WTC11 (cell line): ENCODE results near the gene TMEM263. TPM values are rescaled to one million over a fixed set of nuclear protein-coding genes. Genes with fewer than 3 reads are reported as not detected.

Experiments
- ATAC-seq: fragments of 200-7000 bp; cut with Tn5 transposase; 2 replicates; pipeline ENCODE4 v1.10.0; 2021; ENCODE audit warnings: mild to moderate bottlenecking, moderate library complexity
- CTCF ChIA-PET: fragments of 300-600 bp; sonication (Branson Sonifier 250); formaldehyde crosslinking; loops from one replicate; lab custom pipeline; 2021; ENCODE audit warnings: antibody characterized with exemption; lab: Charles Lee
- POLR2A ChIA-PET: fragments of 350-600 bp; sonication (Branson Sonifier 250); formaldehyde crosslinking; loops from one replicate; lab custom pipeline; 2021; ENCODE audit warnings: antibody characterized with exemption; lab: Charles Lee
- DNase-seq: peaks from one replicate; pipeline ENCODE4 v3.0.0; 2021; ENCODE audit warnings: low spot score
- H3K27ac Mint-ChIP-seq: 2 replicates; pipeline ENCODE4 v1.8.0; 2021; ENCODE audit warnings: mixed read lengths
- H3K27me3 Mint-ChIP-seq: 2 replicates; pipeline ENCODE4 v1.8.0; 2021; ENCODE audit warnings: low read depth, mild to moderate bottlenecking, moderate library complexity, mixed read lengths
- H3K36me3 Mint-ChIP-seq: 2 replicates; pipeline ENCODE4 v1.8.0; 2021; ENCODE audit warnings: mixed read lengths
- H3K4me1 Mint-ChIP-seq: 2 replicates; pipeline ENCODE4 v1.8.0; 2022; ENCODE audit warnings: mixed read lengths
- H3K4me3 Mint-ChIP-seq: 2 replicates; pipeline ENCODE4 v1.8.0; 2021; ENCODE audit warnings: mild to moderate bottlenecking, moderate library complexity, mixed read lengths
- H3K9me3 Mint-ChIP-seq: 2 replicates; pipeline ENCODE4 v1.8.0; 2021; ENCODE audit warnings: mixed read lengths
- AFF4 ChIP-seq: sonication (generic); formaldehyde crosslinking; IDR thresholded peaks from 2 replicates; pipeline ENCODE4 v1.8.1; 2023; ENCODE audit warnings: mild to moderate bottlenecking, missing genetic modification reagents, borderline replicate concordance
- ATF1 ChIP-seq: sonication (generic); formaldehyde crosslinking; IDR thresholded peaks from 2 replicates; pipeline ENCODE4 v1.8.1; 2023; ENCODE audit warnings: mild to moderate bottlenecking, moderate library complexity, missing genetic modification reagents
- CREM ChIP-seq: sonication (generic); formaldehyde crosslinking; IDR thresholded peaks from 2 replicates; pipeline ENCODE4 v1.8.1; 2022; ENCODE audit warnings: mild to moderate bottlenecking, missing genetic modification reagents, moderate library complexity
- E2F1 ChIP-seq: sonication (generic); formaldehyde crosslinking; IDR thresholded peaks from 2 replicates; pipeline ENCODE4 v1.8.0; 2022; ENCODE audit warnings: mild to moderate bottlenecking, missing genetic modification reagents
- E2F5 ChIP-seq: sonication (generic); formaldehyde crosslinking; IDR thresholded peaks from 2 replicates; pipeline ENCODE4 v1.8.1; 2022; ENCODE audit warnings: mild to moderate bottlenecking, moderate library complexity, missing genetic modification reagents
- EMX1 ChIP-seq: fragments of 250-450 bp; sonication (Bioruptor Pico); IDR thresholded peaks from 2 replicates; pipeline ENCODE4 v1.8.0; 2021; ENCODE audit warnings: mild to moderate bottlenecking
- FOXJ3 ChIP-seq: sonication (generic); formaldehyde crosslinking; IDR thresholded peaks from 2 replicates; pipeline ENCODE4 v1.9.0; 2021; ENCODE audit warnings: missing genetic modification reagents, mild to moderate bottlenecking, borderline replicate concordance
- GRHL2 ChIP-seq: fragments of 250-450 bp; sonication (Bioruptor Pico); IDR thresholded peaks from 2 replicates; pipeline ENCODE4 v1.8.0; 2022; ENCODE audit warnings: mild to moderate bottlenecking, moderate library complexity; ENCODE audit not compliant: insufficient replicate concordance, severe bottlenecking
- IRF1 ChIP-seq: sonication (generic); formaldehyde crosslinking; IDR thresholded peaks from 2 replicates; pipeline ENCODE4 v1.8.0; 2023; ENCODE audit warnings: missing genetic modification reagents
- NFE2L1 ChIP-seq: sonication (generic); formaldehyde crosslinking; IDR thresholded peaks from 2 replicates; pipeline ENCODE4 v1.8.1; 2023; ENCODE audit warnings: missing genetic modification reagents
- NR2C2 ChIP-seq: sonication (generic); formaldehyde crosslinking; IDR thresholded peaks from 2 replicates; pipeline ENCODE4 v1.8.0; 2022; ENCODE audit warnings: mild to moderate bottlenecking, missing genetic modification reagents
- NR3C1 ChIP-seq: sonication (generic); formaldehyde crosslinking; conservative IDR thresholded peaks from 2 replicates; pipeline ENCODE4 v1.8.1; 2023; ENCODE audit warnings: low read depth, mild to moderate bottlenecking, missing genetic modification reagents
- PRDM15 ChIP-seq: sonication (generic); formaldehyde crosslinking; IDR thresholded peaks from 2 replicates; pipeline ENCODE4 v1.8.0; 2022; ENCODE audit warnings: missing genetic modification reagents
- RORB ChIP-seq: fragments of 250-450 bp; sonication (Bioruptor Pico); IDR thresholded peaks from 2 replicates; pipeline ENCODE4 v1.9.0; 2021; ENCODE audit warnings: mild to moderate bottlenecking
- TEAD1 ChIP-seq: sonication (generic); formaldehyde crosslinking; IDR thresholded peaks from 2 replicates; pipeline ENCODE4 v1.8.0; 2022; ENCODE audit warnings: mild to moderate bottlenecking, missing genetic modification reagents
- USF2 ChIP-seq: sonication (generic); formaldehyde crosslinking; IDR thresholded peaks from 2 replicates; pipeline ENCODE4 v1.8.1; 2023; ENCODE audit warnings: mild to moderate bottlenecking, missing genetic modification reagents, moderate library complexity
- ZBTB43 ChIP-seq: sonication (generic); formaldehyde crosslinking; IDR thresholded peaks from 2 replicates; pipeline ENCODE4 v1.8.1; 2023; ENCODE audit warnings: mild to moderate bottlenecking, missing genetic modification reagents
- ZNF138 ChIP-seq: sonication (generic); formaldehyde crosslinking; conservative IDR thresholded peaks from 2 replicates; pipeline ENCODE4 v1.8.1; 2022; ENCODE audit warnings: mild to moderate bottlenecking, moderate library complexity, missing genetic modification reagents
- ZNF219 ChIP-seq: sonication (generic); formaldehyde crosslinking; IDR thresholded peaks from 2 replicates; pipeline ENCODE4 v1.8.0; 2023; ENCODE audit warnings: missing genetic modification reagents, mild to moderate bottlenecking, borderline replicate concordance
- ZNF263 ChIP-seq: sonication (generic); formaldehyde crosslinking; IDR thresholded peaks from 2 replicates; pipeline ENCODE4 v1.8.1; 2022; ENCODE audit warnings: low read depth, mild to moderate bottlenecking, moderate library complexity, missing genetic modification reagents
- ZNF317 ChIP-seq: sonication (generic); formaldehyde crosslinking; IDR thresholded peaks from 2 replicates; pipeline ENCODE4 v1.8.1; 2023; ENCODE audit warnings: low read depth, mild to moderate bottlenecking, moderate library complexity, missing genetic modification reagents, borderline replicate concordance
- total RNA-seq: library from RNA; stranded (reverse); gene quantifications from 3 replicates; pipeline ENCODE4 v1.2.3, GENCODE V29; 2021

Gene TMEM263
- total RNA-seq, 1 experiment from 2014 or later = 18.0 TPM

GRCh38 chr12:107017042-107017441 lies 61.3 kb downstream of the TMEM263 start (continued):
- TF ChIP-seq PRDM15 (no peak), ZNF263 (CRISPR knock-in tag) (no peak), ZNF317 (CRISPR knock-in tag) (no peak), ZNF219 (CRISPR knock-in tag) (no peak), ZNF138 (CRISPR knock-in tag) (no peak), E2F5 (no peak)

GRCh38 chr12:107019546-107019945 lies 63.8 kb downstream of the TMEM263 start:
- ATAC-seq = no peak
- Mint-ChIP-seq H3K27ac (no peak overlapping the region), H3K4me3 (no peak overlapping the region), H3K36me3 (no peaks in the 10 kb centered on the region), H3K9me3 (no peaks in the 10 kb centered on the region), H3K27me3 (no peaks in the 10 kb centered on the region), H3K4me1 (no peaks in the 10 kb centered on the region)
- TF ChIP-seq USF2 (CRISPR knock-in tag) (no peak), AFF4 (CRISPR knock-in tag) (no peak), ATF1 (no peak), NR3C1 (CRISPR knock-in tag) (no peak), CREM (CRISPR knock-in tag) (no peak), ZNF219 (CRISPR knock-in tag) (no peak), ZBTB43 (CRISPR knock-in tag) (no peak), GRHL2 (no peak), E2F5 (no peak), ZNF263 (CRISPR knock-in tag) (no peak), EMX1 (no peak), NFE2L1 (CRISPR knock-in tag) (no peak), RORB (CRISPR knock-in tag) (no peak), NR2C2 (no peak), FOXJ3 (no peak), IRF1 (CRISPR knock-in tag) (no peak), TEAD1 (CRISPR knock-in tag) (no peak), E2F1 (CRISPR knock-in tag) (no peak)
- POLR2A ChIA-PET = no interaction called here
- CTCF ChIA-PET = no interaction called here
- DNase-seq = no peak
